IPS-NIHi7 (cell line): ENCODE data around the gene DSCAM.

ENCODE experiments used
- DNase-seq: peaks from one replicate; pipeline ENCODE4 v3.0.0; 2012; ENCODE audit warnings: mixed read lengths; ENCODE audit errors: extremely low spot score

DSCAM gene

GRCh38 chr21:40766381-40766780 is 80.6 kb downstream of the DSCAM start:
- no peak for DNase-seq

- DNase-seq, result no peak
These were observed 81.1 kb downstream of the DSCAM start for GRCh38 chr21:40765811-40766210.

- DNase-seq, result no peak
These were observed 86.1 kb downstream of the DSCAM start for GRCh38 chr21:40760821-40761220.

GRCh38 chr21:40759061-40759460 is 87.9 kb downstream of the DSCAM start:
- no peak for DNase-seq

- no peak for DNase-seq
These were observed 89.6 kb downstream of the DSCAM start for GRCh38 chr21:40757366-40757765.

- no peak for DNase-seq
These were observed 92.5 kb downstream of the DSCAM start for GRCh38 chr21:40754466-40754865.

- DNase-seq, result no peak
These were observed 93.2 kb downstream of the DSCAM start for GRCh38 chr21:40753756-40754155.

- DNase-seq, result peak; percentile 65
These were observed 94.8 kb downstream of the DSCAM start for GRCh38 chr21:40752125-40752524.

GRCh38 chr21:40751221-40751620 is 95.7 kb downstream of the DSCAM start:
- no peak for DNase-seq

GRCh38 chr21:40736145-40736544 is 110.8 kb downstream of the DSCAM start:
- DNase-seq, result no peak

- DNase-seq, result no peak
These were observed 113.9 kb downstream of the DSCAM start for GRCh38 chr21:40733024-40733397.

- no peak for DNase-seq
These were observed 114.5 kb downstream of the DSCAM start for GRCh38 chr21:40732253-40733023.

- no peak for DNase-seq
These were observed 115.8 kb downstream of the DSCAM start for GRCh38 chr21:40731206-40731605.

GRCh38 chr21:40730426-40730800 is 116.5 kb downstream of the DSCAM start:
- DNase-seq, result no peak

GRCh38 chr21:40729761-40730425 is 117.1 kb downstream of the DSCAM start:
- DNase-seq, result no peak

GRCh38 chr21:40723966-40724365 is 123.0 kb downstream of the DSCAM start:
- DNase-seq, result no peak

GRCh38 chr21:40723317-40723716 is 123.6 kb downstream of the DSCAM start:
- DNase-seq, result no peak

- no peak for DNase-seq
These were observed 127.3 kb downstream of the DSCAM start for GRCh38 chr21:40719615-40720014.

GRCh38 chr21:40717028-40717427 is 129.9 kb downstream of the DSCAM start:
- DNase-seq, result no peak

- no peak for DNase-seq
These were observed 132.4 kb downstream of the DSCAM start for GRCh38 chr21:40714536-40714935.

- no peak for DNase-seq
These were observed 139.2 kb downstream of the DSCAM start for GRCh38 chr21:40707656-40708244.

GRCh38 chr21:40706806-40707655 is 139.9 kb downstream of the DSCAM start:
- DNase-seq, result no peak
